GM19099 (cell line): Measurements from ENCODE around the gene TRIM24.

Experiments
- POLR2A ChIP-seq: IDR thresholded peaks from 3 replicates; pipeline ENCODE4 v1.6.1; 2011; ENCODE audit warnings: low read depth; ENCODE audit not compliant: insufficient read length; ENCODE audit errors: extremely low read depth

TRIM24 gene

GRCh38 chr7:138460176-138460648, at the start of gene TRIM24:
TSS of gene TRIM24 (plus strand) at chr7:138460259. CDS start at chr7:138460549, 290 bp downstream.
- TF ChIP-seq POLR2A: peak; percentile 87

DNA sequence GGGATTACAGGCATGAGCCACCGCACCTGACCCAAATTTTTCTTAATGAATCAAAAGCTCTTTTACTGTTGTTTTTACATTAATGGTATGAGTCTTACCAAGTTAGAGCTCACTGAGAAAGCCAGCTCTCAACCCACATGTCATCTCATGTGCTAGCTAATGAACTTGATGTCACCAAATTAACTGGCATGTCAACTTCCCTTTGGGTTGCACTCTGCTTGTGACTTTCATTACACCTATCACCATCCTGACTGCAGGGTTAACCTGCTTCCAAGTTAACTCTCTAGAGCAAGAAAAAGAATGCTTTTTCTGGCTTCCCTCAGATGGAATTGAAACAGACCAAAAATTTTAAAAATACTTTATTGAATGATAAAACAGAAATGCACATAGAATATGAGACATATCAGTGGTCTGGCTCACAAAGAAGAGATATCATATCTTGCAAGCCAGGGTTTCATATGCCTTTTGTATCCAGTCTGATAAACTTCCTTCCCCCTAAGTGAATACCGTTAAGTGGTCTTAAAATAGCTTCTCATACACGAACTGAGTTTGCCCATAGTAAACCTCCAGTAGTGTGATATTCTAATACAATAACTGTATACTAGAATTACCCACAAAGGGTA, 42.9 kb upstream of the TRIM24 start:
- no peak for TF ChIP-seq POLR2A

GRCh38 chr7:138417764-138418163, 42.3 kb upstream of the TRIM24 start:
- no peak for TF ChIP-seq POLR2A

GRCh38 chr7:138425026-138425425, 35.0 kb upstream of the TRIM24 start:
- TF ChIP-seq POLR2A: no peak

DNA sequence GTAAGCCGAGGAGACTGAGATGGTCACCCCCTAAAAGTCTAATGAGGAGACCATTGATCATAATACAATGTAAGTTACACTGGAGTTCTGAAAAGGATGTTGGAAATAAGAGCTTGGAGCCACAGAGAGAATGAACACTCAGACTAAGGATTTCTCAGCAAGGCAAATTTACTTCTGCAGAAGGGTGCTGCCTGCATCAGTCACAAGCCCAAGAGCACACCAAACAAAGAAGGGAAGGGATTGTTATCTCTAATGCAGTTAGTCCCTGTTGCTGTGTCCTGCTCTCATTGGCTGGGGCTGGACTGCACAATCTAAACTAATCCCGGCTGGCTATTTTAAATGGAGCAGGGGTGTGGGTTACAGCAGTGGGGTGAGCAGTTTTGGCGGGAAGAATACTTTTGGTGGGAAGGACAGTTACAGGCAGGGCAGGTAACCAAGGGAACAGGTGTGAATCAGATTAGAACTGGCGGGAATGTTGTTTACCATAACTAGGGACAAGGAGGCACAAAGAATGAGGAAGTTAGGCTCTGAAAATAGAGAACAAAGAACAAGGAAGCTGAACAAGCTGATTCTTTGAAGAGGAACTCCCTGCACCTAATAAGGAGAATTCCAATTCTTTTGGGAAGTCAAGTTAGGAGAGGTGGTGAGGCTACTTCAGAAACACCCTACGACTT, 30.3 kb upstream of the TRIM24 start:
- no peak for TF ChIP-seq POLR2A

- no peak for TF ChIP-seq POLR2A
Measured at GRCh38 chr7:138431517-138431916, 28.5 kb upstream of the TRIM24 start.

DNA sequence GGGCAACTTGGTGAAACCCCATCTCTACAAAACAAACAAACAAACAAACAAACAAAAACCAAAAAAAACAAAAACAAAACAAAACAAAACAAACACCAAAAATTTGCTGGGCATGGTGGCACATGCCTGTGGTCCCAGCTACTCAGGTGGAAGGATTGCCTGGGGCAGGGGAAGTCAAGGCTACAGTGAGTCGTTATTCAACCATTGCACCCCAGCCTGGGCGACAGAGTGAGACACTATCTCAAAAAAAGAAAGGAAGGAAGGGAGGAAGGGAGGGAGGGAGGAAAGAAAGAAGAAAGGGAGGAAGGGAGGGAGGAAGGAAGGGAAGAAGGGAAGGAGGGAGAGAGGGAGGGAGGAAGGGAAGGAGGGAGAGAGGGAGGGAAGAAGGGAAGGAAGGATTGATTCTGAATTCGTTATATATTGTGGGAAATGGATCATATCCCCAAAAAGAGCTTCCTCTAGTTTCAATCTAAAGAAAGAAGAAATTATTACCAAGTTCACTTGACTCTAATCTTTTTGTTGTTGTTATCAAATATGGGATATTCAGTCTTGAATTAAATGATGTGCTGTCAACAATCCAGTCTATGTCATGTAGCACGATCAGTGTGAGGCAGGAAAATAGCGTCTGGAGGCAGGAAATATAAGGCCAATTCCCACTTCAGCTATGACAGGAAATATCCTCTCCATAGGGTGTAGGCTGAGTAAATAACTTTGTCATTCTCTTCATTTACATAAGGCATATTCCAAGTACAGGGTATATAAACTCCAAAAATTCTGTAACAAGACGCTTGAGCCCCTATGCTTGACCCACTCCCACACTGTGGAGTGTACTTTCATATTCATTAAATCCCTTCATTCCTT, 26.2 kb upstream of the TRIM24 start:
- no peak for TF ChIP-seq POLR2A

DNA sequence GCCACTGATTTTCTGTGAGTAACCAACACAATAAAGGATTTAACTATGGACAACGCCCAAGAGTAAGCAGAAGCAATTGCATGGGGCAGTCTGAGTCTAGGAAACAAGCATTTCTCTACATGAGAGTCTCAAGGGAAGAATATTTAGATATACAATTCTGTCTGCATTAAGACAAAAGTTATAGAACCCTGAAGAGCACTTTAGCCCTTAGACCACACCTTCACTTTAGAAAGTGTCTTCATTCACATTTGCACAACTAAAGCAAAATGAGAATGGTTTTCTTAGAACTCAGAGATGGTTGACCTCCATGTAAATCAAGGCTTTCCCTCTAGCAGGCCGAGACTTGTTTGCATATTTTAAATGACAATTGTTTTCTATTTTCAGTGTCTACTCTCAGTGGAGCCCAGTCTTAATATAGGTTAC, 25.5 kb upstream of the TRIM24 start:
- no peak for TF ChIP-seq POLR2A

DNA sequence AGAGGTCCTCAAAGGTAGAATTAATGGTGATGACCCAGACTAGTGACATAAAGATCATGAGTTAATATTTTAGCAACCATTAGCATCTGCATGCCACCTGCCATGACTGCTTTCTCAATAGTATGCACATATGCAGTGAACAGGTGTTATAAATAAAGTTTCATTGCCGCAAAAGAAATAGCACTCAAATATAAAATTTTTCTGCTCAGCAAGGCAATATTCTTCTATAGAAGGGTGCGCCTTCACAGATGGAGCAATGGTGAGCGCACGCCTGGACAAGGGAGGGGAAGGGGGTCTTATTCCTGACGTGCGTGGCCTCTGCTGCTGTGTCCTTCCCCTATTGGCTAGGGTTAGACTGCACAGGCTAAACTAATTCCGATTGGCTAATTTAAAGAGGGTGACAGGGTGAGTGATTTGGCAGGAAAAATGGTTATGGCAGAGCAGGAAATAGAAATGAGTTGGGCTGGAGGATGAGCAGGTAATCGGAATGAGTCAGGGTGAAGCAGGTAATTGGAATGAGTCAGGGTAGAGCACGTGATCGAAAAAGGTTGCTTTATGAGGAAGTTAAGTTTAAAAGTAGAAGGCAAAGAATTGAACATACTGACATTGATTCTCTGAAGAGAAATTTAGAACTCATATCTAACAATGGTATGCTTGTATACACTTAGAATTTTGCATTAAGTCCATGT, 24.7 kb upstream of the TRIM24 start:
- no peak for TF ChIP-seq POLR2A

GRCh38 chr7:138436388-138436787, 23.7 kb upstream of the TRIM24 start:
- no peak for TF ChIP-seq POLR2A

DNA sequence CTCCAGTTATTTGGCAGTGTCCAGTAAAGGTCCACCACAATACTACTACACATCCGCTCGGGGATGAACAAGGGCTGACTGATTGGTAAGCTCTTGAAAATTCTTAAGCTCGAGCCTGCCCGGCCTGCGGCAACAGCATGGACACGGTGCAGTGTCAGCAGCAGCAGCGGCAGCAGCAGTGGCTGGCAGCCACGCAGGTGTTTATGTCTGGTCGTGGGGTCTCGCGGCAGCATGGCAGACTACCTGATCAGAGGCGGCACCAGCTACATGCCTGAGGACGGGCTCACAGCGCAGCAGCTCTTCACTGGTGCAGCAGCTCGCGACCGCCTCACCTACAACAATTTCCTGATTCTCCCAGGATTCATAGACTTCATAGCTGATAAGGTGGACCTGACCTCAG, 19.6 kb upstream of the TRIM24 start:
- no peak for TF ChIP-seq POLR2A

GRCh38 chr7:138442822-138443221, 17.2 kb upstream of the TRIM24 start:
- no peak for TF ChIP-seq POLR2A

GRCh38 chr7:138449580-138449979, 10.5 kb upstream of the TRIM24 start:
- TF ChIP-seq POLR2A: no peak

DNA sequence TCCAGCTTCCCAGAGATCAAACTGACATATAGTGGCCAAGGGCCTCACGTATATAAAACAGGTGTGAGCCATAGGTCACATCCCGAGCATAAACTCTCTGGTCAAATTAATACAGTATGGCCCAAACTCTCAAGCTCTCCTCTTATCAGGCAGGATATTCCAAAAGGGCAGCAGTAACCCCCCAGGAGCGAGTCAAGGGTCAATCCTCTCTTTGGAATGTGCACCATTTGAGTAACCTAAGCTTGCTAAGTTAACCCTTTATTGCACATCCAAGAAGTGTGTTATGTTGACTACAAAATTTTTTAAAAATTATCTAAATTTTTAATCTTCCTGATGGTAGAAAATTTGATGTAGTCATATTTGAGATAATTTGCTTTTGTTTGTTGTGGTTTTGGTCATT, 4.5 kb upstream of the TRIM24 start:
- TF ChIP-seq POLR2A: no peak

- TF ChIP-seq POLR2A: no peak
Measured at GRCh38 chr7:138456220-138456619, 3.8 kb upstream of the TRIM24 start.
